HepG2 (cell line): Measurements from ENCODE around the gene SMAP2. TPM values are rescaled to one million over a fixed set of nuclear protein-coding genes. Genes with fewer than 3 reads are reported as not detected.

Experiments used
- ATAC-seq: fragments of 200-7000 bp; cut with Tn5 transposase; 3 replicates; pipeline ENCODE4 v1.9.1; 2020; ENCODE audit warnings: mild to moderate bottlenecking, moderate library complexity
- BruUV-seq: library from RNA; stranded (reverse); fragments of 400-500 nt; replicated peaks from 2 replicates; lab custom pipeline; 2021; lab: Mats Ljungman, UMichigan
- CTCF ChIA-PET: fragments of 300-600 bp; formaldehyde crosslinking; extraction: SDS; loops from one replicate; lab custom pipeline; 2021; ENCODE audit warnings: low total read pairs, inconsistent platforms, low intra/inter-chr PET ratio; lab: Yijun Ruan, JAX
- POLR2A ChIA-PET: fragments of 350-600 bp; sonication (Branson Sonifier 250); formaldehyde crosslinking; loops from one replicate; lab custom pipeline; 2020; ENCODE audit warnings: antibody characterized with exemption, inconsistent platforms; lab: Yijun Ruan, JAX
- DNase-seq: peaks from one replicate; pipeline ENCODE4 v3.0.0-alpha.2; 2015; ENCODE audit warnings: low spot score
- FAIRE-seq: peaks from 3 replicates; lab custom pipeline; 2011; peaks lifted over from hg19 to GRCh38; lab: Jason Lieb, UNC
- H2AFZ ChIP-seq: one replicate; pipeline ENCODE4 v1.6.1; 2011; ENCODE audit warnings: low read length, inconsistent platforms
- H3K27ac ChIP-seq: fragments of 300-600 bp; 3 replicates; pipeline ENCODE4 v1.8.0; 2011; ENCODE audit warnings: mixed run types, mild to moderate bottlenecking, mixed read lengths, low read length, inconsistent platforms; ENCODE audit not compliant: insufficient read depth; ENCODE audit errors: extremely low read length
- H3K27me3 ChIP-seq, 2 experiments: fragments of 200-600 bp in 1 of 2; 2 replicates in 1 of 2; 3 replicates in 1 of 2; pipeline versions ENCODE4 v1.6.0 to v1.8.0; 2011; ENCODE audit warnings: low read length in 2 of 2, mild to moderate bottlenecking in 2 of 2, moderate library complexity in 2 of 2, inconsistent platforms in 1 of 2; ENCODE audit not compliant: insufficient read depth in 2 of 2, control insufficient read depth in 1 of 2
- H3K36me3 ChIP-seq, 2 experiments: fragments of 200-600 bp in 1 of 2; replicated peaks in 1 of 2; 2 replicates in 1 of 2; 3 replicates in 1 of 2; pipeline versions ENCODE4 v1.5.1 to v1.8.0; 2011; ENCODE audit warnings: low read length in 2 of 2, inconsistent platforms in 1 of 2; ENCODE audit not compliant: insufficient read depth in 2 of 2, control insufficient read depth in 1 of 2
- H3K4me1 ChIP-seq: 2 replicates; pipeline ENCODE4 v1.5.1; 2012; ENCODE audit warnings: low read length, inconsistent platforms; ENCODE audit not compliant: insufficient read depth
- H3K4me2 ChIP-seq: 2 replicates; pipeline ENCODE4 v1.6.0; 2011; ENCODE audit warnings: low read depth, low read length, inconsistent platforms
- H3K4me3 ChIP-seq, 3 experiments: fragments of 200-600 bp in 1 of 3; sonication (generic), shearing (Covaris generic) in 1 of 3; replicated peaks in 1 of 3; 2 replicates each; pipeline ENCODE4 v1.5.1; 2011 to 2016; ENCODE audit warnings: low read length in 3 of 3, inconsistent platforms in 2 of 3, low read depth in 2 of 3, mild to moderate bottlenecking in 2 of 3, control low read depth in 1 of 3, mixed read lengths in 1 of 3; ENCODE audit not compliant: insufficient read depth in 1 of 3
- H3K79me2 ChIP-seq: one replicate; pipeline ENCODE4 v1.6.1; 2011; ENCODE audit warnings: low read length, inconsistent platforms; ENCODE audit not compliant: insufficient read depth
- H3K9ac ChIP-seq: 2 replicates; pipeline ENCODE4 v1.6.0; 2011; ENCODE audit warnings: mild to moderate bottlenecking, low read depth, low read length, inconsistent platforms; ENCODE audit not compliant: insufficient read depth
- H3K9me3 ChIP-seq: 2 replicates; pipeline ENCODE4 v1.5.1; 2012; ENCODE audit warnings: mild to moderate bottlenecking, low read length
- H4K20me1 ChIP-seq: 2 replicates; pipeline ENCODE4 v1.6.0; 2011; ENCODE audit warnings: inconsistent platforms, mild to moderate bottlenecking, low read length, moderate library complexity; ENCODE audit not compliant: insufficient read depth
- DMAP1 ChIP-seq: IDR thresholded peaks from 2 replicates; pipeline ENCODE4 v1.6.1; 2016
- EP300 ChIP-seq, 3 experiments: sonication (generic) in 1 of 3; formaldehyde crosslinking in 1 of 3; IDR thresholded peaks; 2 replicates each; pipeline versions ENCODE4 v1.5.1 to v1.6.1; 2011 to 2020; ENCODE audit warnings: low read depth in 2 of 3, low read length in 2 of 3, borderline replicate concordance in 1 of 3, improper control_type of control experiment in 1 of 3, mild to moderate bottlenecking in 1 of 3, missing genetic modification reagents in 1 of 3, moderate library complexity in 1 of 3
- FOSL1 ChIP-seq: sonication (generic); formaldehyde crosslinking; IDR thresholded peaks from 2 replicates; pipeline ENCODE4 v1.9.0; 2021; ENCODE audit warnings: missing genetic modification reagents, borderline replicate concordance
- MAFK ChIP-seq, 2 experiments: IDR thresholded peaks in 1 of 2; conservative IDR thresholded peaks in 1 of 2; 2 replicates each; pipeline ENCODE4 v1.6.1; 2011; ENCODE audit warnings: improper control_type of control experiment in 2 of 2, low read length in 2 of 2
- RARG ChIP-seq: sonication (generic); formaldehyde crosslinking; IDR thresholded peaks from 2 replicates; pipeline ENCODE4 v1.4.0; 2020; ENCODE audit warnings: low read depth, mild to moderate bottlenecking, missing genetic modification reagents
- SRSF1 ChIP-seq: fragments of 200-400 bp; formaldehyde crosslinking; optimal IDR thresholded peaks from 2 replicates; pipeline ENCODE3; 2017; ENCODE audit warnings: mild to moderate bottlenecking, low read depth, low read length, moderate library complexity
- ZNF619 ChIP-seq: sonication (generic); formaldehyde crosslinking; IDR thresholded peaks from 2 replicates; pipeline ENCODE4 v1.4.0; 2020; ENCODE audit warnings: mild to moderate bottlenecking, missing genetic modification reagents
- WGBS: methylation state at CpG from one replicate; pipeline ENCODE4 v1.1.6; 2017; ENCODE audit warnings: low lambda C conversion rate; 5-methylcytosine and 5-hydroxymethylcytosine counted together
- in situ Hi-C: cut with HindIII; loops from 2 replicates; pipeline ENCODE4 v1.10.0; 2017; ENCODE audit warnings: low pct_unique_long_range_greater_than_20kb; ENCODE audit not compliant: extremely low pct_ligation_motif_present
- intact Hi-C: fragments of 100-400 bp; cut with micrococcal nuclease; formaldehyde crosslinking; loops from one replicate; pipeline ENCODE4 v1.10.0; 2022; ENCODE audit not compliant: unreplicated experiment
- polyA plus RNA-seq, 8 experiments: library from polyadenylated mRNA; depleted of rRNA in 3 of 8; stranded (reverse) in 7 of 8; unstranded in 1 of 8; fragments of >200 nt; fragmentation: Illumina TruSeq in 4 of 8; extraction: Trizol in 4 of 8; gene quantifications; 2 replicates each; pipeline versions ENCODE4 v1.2.1 to v1.2.3, GENCODE V29; 2011 to 2016; ENCODE audit warnings: low read depth in 4 of 8, missing spikeins in 1 of 8, mixed read lengths in 1 of 8; ENCODE audit not compliant: insufficient read depth in 1 of 8
- total RNA-seq, 5 experiments: library from RNA; depleted of rRNA; stranded (reverse); fragments of >200 nt; fragmentation: Illumina TruSeq; extraction: Trizol; gene quantifications; 2 replicates each; pipeline ENCODE4 v1.2.3, GENCODE V29; 2016; ENCODE audit warnings: low read depth in 1 of 5
- TF ChIP-seq, protein P1 (sequence below): sonication (generic); formaldehyde crosslinking; IDR thresholded peaks from 2 replicates; pipeline ENCODE4 v1.5.0; 2020; ENCODE audit warnings: missing genetic modification reagents, mild to moderate bottlenecking, borderline replicate concordance

The SMAP2 gene
- total and polyA plus RNA-seq, 2 of the 13 experiments (the other 11 are each of a cell fraction or from before 2014, with no cell fraction given): 19.0 to 22.3 TPM

DNA sequence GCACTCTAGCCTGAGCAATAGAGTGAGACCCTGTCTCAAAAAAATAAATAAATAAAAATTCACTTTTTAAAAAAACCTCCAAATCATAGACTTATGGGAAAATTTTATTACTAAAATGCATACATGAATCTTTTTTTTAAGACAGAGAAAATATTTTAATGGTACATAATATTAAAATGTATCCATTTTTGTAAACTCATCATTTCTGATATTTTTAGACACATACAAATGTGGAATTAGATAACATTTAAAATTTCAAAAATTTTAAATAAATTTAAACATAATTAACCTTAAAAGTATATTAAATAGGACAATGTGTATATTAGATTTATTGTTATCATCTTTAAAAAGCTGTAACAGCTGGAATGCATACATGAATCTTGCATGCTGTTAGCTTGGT is 33.9 kb downstream of the SMAP2 start:
- no peak overlapping the region for H3K27ac ChIP-seq
- BruUV-seq: no TSS peak
- no peak for ATAC-seq
- no peak for FAIRE-seq
- intact Hi-C loops (loop anchor here (10.0 kb wide), 1 partner anchor 263 kb away; no protein-coding TSS in a partner anchor), in situ Hi-C loops (loop anchor here (10.0 kb wide), 1 partner anchor 263 kb away; no protein-coding TSS in a partner anchor)
- TF ChIP-seq SRSF1 (no peak), MAFK (conservative IDR thresholded peaks at IDR 0.05 in 1 of 2, IDR thresholded peaks at IDR 0.05 in 1 of 2; ENCODE audit: low read length in 2 of 2) (peak in 1 of 2 experiments; percentile 38; a peak in 1 of 4 replicates)
- ChIA-PET POLR2A (no interaction called here), CTCF (no interaction called here)
- no peaks in the 10 kb centered on the region for H3K9me3 ChIP-seq
- no peaks in the 10 kb centered on the region for H4K20me1 ChIP-seq
- H3K4me1 ChIP-seq: peaks cover 14% of the 10 kb centered on the region
- H3K9ac ChIP-seq: no peak overlapping the region
- no peak overlapping the region for H3K4me2 ChIP-seq
- H3K79me2 ChIP-seq: peaks cover 22% of the 10 kb centered on the region
- no peaks in the 10 kb centered on the region for H3K27me3 ChIP-seq
- peaks cover 3 to 39% of the 10 kb centered on the region in 2 experiments; a peak in 4 of 5 replicates for H3K36me3 ChIP-seq
- no peak for DNase-seq
- no peak overlapping the region for H3K4me3 ChIP-seq
- no peak overlapping the region for H2AFZ ChIP-seq

DNA sequence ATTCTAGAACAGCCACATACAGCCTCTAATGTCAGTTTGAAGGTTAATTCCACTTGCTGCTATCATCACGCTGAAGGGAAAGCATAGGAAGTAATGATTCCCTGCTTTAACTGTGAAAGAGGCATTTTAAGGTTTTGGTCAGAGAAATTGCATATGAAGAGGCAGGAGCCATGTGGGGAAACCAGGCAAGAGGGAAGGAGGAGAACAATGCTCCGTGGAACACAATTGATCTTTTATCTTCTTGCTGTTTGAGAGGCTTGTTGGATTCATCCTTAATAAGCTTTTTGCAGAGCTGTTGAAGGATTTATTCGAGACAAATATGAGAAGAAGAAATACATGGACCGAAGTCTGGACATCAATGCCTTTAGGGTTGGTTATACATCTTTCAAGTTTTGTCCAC is 35.9 kb downstream of the SMAP2 start:
- in situ Hi-C loops (loop anchor here (10.0 kb wide), 1 partner anchor 265 kb away; no protein-coding TSS in a partner anchor), intact Hi-C loops (loop anchor here (10.0 kb wide), 1 partner anchor 265 kb away; no protein-coding TSS in a partner anchor)
- ChIA-PET POLR2A (no interaction called here), CTCF (no interaction called here)
- BruUV-seq: no TSS peak
- ATAC-seq (no peak), DNase-seq (no peak), FAIRE-seq (no peak)
- Histone ChIP-seq H3K4me2 (no peak overlapping the region), H3K27me3 (no peaks in the 10 kb centered on the region), H3K36me3 (peaks cover 3 to 39% of the 10 kb centered on the region in 2 experiments), H3K9me3 (no peaks in the 10 kb centered on the region), H3K9ac (no peak overlapping the region), H4K20me1 (no peaks in the 10 kb centered on the region), H3K27ac (no peak overlapping the region), H3K79me2 (peaks cover 15% of the 10 kb centered on the region), H2AFZ (no peak overlapping the region), H3K4me1 (peaks cover 25% of the 10 kb centered on the region), H3K4me3 (no peak overlapping the region)
- WGBS: 95% methylated on average over 4 of the region's 4 CpGs
- no peak for TF ChIP-seq DMAP1 (CRISPR knock-in tag)
- no peak for TF ChIP-seq FOSL1 (CRISPR knock-in tag)
- TF ChIP-seq, protein P1, sequence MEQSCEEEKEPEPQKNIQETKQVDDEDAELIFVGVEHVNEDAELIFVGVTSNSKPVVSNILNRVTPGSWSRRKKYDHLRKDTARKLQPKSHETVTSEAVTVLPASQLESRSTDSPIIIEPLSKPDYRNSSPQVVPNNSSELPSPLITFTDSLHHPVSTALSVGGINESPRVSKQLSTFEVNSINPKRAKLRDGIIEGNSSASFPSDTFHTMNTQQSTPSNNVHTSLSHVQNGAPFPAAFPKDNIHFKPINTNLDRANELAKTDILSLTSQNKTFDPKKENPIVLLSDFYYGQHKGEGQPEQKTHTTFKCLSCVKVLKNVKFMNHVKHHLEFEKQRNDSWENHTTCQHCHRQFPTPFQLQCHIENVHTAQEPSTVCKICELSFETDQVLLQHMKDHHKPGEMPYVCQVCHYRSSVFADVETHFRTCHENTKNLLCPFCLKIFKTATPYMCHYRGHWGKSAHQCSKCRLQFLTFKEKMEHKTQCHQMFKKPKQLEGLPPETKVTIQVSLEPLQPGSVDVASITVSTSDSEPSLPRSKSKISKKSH (CRISPR knock-in tag): no peak
- no peak for TF ChIP-seq ZNF619 (CRISPR knock-in tag)
- no peak for TF ChIP-seq RARG (CRISPR knock-in tag)
- TF ChIP-seq EP300 (IDR thresholded peaks at IDR 0.05; ENCODE audit: low read depth in 2 of 2, low read length in 2 of 2): no peak
- TF ChIP-seq EP300 (CRISPR knock-in tag; IDR thresholded peaks at IDR 0.05; ENCODE audit: borderline replicate concordance): no peak
